PFSK-1 (cell line): ENCODE data around the gene PRRT4.

Experiments used
- FOXP2 ChIP-seq: optimal IDR thresholded peaks from 2 replicates; pipeline ENCODE3; 2011; ENCODE audit warnings: borderline replicate concordance, control low read depth, inconsistent platforms; ENCODE audit not compliant: insufficient read depth; ENCODE audit errors: extremely low read length, extremely low read depth
- POLR2AphosphoS5 ChIP-seq: IDR thresholded peaks from 2 replicates; pipeline ENCODE4 v1.6.1; 2012; ENCODE audit warnings: low read depth, mild to moderate bottlenecking, control low read depth, low read length, moderate library complexity
- REST ChIP-seq, 2 experiments: IDR thresholded peaks; 2 replicates each; pipeline versions ENCODE4 v1.6.1 to v1.8.0; 2011 to 2012; ENCODE audit warnings: low read depth in 2 of 2, low read length in 2 of 2, control low read depth in 1 of 2, inconsistent platforms in 1 of 2, mild to moderate bottlenecking in 1 of 2, moderate library complexity in 1 of 2; ENCODE audit not compliant: insufficient read depth in 1 of 2
- SIN3A ChIP-seq: IDR thresholded peaks from 2 replicates; pipeline ENCODE4 v1.6.1; 2012; ENCODE audit warnings: mild to moderate bottlenecking, low read length, moderate library complexity, borderline replicate concordance; ENCODE audit not compliant: insufficient read depth
- TAF1 ChIP-seq: IDR thresholded peaks from 2 replicates; pipeline ENCODE4 v1.6.1; 2012; ENCODE audit warnings: low read length, control low read depth, borderline replicate concordance; ENCODE audit not compliant: insufficient read depth

PRRT4 gene

GRCh38 chr7:128343554-128344430, 17.7 kb downstream of the PRRT4 start, which contains the start of gene RBM28:
RBM28 (minus strand) TSS chr7:128343908; CDS start chr7:128343793, 115 bp downstream.
- TF ChIP-seq TAF1 = peak; percentile 93
- TF ChIP-seq FOXP2 = peak; percentile 45
- TF ChIP-seq POLR2AphosphoS5 = peak; percentile 94
- peak; percentile 65; the same call in 1 of the 2 replicates for TF ChIP-seq SIN3A
- TF ChIP-seq REST (IDR thresholded peaks at IDR 0.05; ENCODE audit: insufficient read depth in 1 of 2, low read depth in 2 of 2, low read length in 2 of 2) = peak; percentile 34 to 35; a peak in 1 of 4 replicates

GRCh38 chr7:128341733-128342132, 19.8 kb downstream of the PRRT4 start:
- no peak for TF ChIP-seq FOXP2
- no peak for TF ChIP-seq POLR2AphosphoS5
- TF ChIP-seq TAF1 = no peak
- no peak for TF ChIP-seq SIN3A
- no peak for TF ChIP-seq REST (IDR thresholded peaks at IDR 0.05; ENCODE audit: insufficient read depth in 1 of 2, low read depth in 2 of 2, low read length in 2 of 2)

- TF ChIP-seq SIN3A (no peak), FOXP2 (no peak), TAF1 (no peak)
Observed at GRCh38 chr7:128335730-128336129, 25.8 kb downstream of the PRRT4 start.

GRCh38 chr7:128324368-128324680, 37.2 kb downstream of the PRRT4 start:
- TF ChIP-seq POLR2AphosphoS5 (no peak), FOXP2 (no peak), SIN3A (no peak), REST (IDR thresholded peaks at IDR 0.05; ENCODE audit: insufficient read depth in 1 of 2, low read depth in 2 of 2, low read length in 2 of 2) (no peak), TAF1 (no peak)

- TF ChIP-seq FOXP2 (no peak), TAF1 (no peak), REST (IDR thresholded peaks at IDR 0.05; ENCODE audit: insufficient read depth in 1 of 2, low read depth in 2 of 2, low read length in 2 of 2) (no peak), POLR2AphosphoS5 (no peak), SIN3A (no peak)
Observed at GRCh38 chr7:128323459-128324367, 37.8 kb downstream of the PRRT4 start.
